Measurements from ENCODE around the gene TBC1D22A. TPM values are rescaled to one million over a fixed set of nuclear protein-coding genes. Genes with fewer than 3 reads are reported as not detected.
A peak's percentile ranks its signal among the peaks of the same experiment; 100 is the strongest.

The TBC1D22A gene
- total RNA-seq, 1 donor from 2014 or later, result 34.1 TPM

DNA sequence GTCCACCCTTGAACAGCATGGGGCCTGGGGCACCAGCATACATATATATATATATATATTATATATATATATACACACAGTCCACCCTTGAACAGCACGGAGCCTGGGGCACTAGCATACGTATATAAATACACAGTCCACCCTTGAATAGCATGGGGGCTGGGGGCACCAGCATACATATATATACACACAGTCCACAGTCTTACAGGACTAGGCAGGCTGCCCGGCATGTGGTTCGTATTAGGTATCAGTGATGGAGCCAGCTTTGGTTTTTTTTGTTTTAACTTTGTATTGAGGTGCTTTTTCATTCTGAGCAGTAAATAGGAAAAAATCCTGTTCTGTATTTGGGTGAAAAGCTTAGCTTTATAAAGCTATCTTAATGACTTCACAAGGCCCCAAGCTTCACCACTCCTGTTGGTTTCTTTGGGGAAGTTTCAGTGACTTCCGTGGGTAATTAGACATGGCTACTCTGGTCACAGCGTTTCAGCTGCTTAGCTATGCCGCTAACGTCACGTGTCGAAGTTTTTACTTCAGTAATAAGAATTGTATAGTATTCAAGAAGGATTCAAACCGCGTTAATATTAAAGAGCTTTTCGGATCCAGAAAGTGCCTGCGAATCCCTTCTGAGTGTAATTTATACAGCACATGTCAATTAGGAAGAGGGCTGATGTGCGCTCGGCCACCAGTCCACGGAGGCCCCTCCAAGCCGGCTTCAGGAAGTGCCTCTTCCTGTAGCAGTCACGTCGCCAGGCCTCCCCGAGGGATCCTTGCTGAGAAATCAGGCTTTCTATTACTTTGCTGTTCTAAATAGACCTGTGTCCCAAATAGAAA lies 179.7 kb downstream of the TBC1D22A start:
- Histone ChIP-seq H3K9me3 (no peaks in the 10 kb centered on the region), H3K4me3 (peak overlapping the region; percentile 27), H3K36me3 (no peaks in the 10 kb centered on the region), H3K4me1 (peaks cover 10% of the 10 kb centered on the region), H3K27me3 (ENCODE audit: low read depth) (no peaks in the 10 kb centered on the region), H3K27ac (peak overlapping the region; percentile 85)
- DNase-seq, result no peak
- ATAC-seq, result peak; percentile 64 to 65
- intact Hi-C loops (cut with DNase I), result no loop called here
- TF ChIP-seq, protein P1, sequence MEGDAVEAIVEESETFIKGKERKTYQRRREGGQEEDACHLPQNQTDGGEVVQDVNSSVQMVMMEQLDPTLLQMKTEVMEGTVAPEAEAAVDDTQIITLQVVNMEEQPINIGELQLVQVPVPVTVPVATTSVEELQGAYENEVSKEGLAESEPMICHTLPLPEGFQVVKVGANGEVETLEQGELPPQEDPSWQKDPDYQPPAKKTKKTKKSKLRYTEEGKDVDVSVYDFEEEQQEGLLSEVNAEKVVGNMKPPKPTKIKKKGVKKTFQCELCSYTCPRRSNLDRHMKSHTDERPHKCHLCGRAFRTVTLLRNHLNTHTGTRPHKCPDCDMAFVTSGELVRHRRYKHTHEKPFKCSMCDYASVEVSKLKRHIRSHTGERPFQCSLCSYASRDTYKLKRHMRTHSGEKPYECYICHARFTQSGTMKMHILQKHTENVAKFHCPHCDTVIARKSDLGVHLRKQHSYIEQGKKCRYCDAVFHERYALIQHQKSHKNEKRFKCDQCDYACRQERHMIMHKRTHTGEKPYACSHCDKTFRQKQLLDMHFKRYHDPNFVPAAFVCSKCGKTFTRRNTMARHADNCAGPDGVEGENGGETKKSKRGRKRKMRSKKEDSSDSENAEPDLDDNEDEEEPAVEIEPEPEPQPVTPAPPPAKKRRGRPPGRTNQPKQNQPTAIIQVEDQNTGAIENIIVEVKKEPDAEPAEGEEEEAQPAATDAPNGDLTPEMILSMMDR (IDR thresholded peaks at IDR 0.05), result no peak

DNA sequence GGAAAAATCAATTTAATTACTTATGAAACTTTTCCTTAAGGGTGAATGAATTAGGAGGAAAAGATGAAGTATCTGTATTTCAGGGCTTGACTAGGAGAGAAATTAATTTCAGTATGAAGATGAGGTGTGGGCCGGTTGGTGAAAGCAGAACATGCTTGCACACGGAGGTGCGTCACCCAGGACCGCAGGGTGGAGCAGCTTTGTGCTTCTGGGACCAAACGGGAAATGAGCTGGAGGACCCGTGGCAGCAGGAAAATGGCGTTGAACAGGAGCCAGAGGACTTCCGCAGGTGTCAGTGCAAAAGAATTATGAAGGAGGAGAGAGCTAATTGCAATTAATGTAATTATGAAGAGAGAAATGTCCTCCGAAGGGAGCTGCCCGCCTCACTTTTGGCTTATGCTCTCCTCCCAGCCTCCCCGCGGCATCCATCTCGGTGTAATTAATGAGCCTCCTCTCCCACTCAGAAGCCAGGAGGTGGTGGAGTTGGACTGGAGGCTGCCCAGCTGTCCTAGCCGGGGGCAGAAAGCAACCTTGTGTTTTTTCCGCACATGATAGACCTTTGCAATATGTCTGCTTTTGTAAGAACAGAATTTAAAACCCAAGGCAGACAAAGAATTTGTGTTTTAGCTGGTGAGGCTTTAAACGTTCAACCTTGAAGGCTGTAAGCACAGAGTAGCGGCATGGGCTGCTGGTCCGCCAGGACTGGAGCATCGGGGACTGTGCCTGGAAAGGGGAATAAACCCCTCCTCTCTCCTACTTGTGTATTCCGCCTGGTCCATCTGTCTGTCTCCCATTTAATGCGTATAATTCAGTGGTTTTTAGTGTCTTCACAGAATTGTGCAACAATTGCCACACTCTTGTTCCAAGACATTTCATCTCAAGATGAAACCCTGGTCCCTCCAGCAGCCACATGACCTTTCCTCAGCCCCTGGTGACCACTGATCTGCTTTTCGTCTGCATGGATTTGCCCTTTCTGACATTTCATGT lies 180.6 kb downstream of the TBC1D22A start:
- Histone ChIP-seq H3K27me3 (ENCODE audit: low read depth) (no peaks in the 10 kb centered on the region), H3K36me3 (no peaks in the 10 kb centered on the region), H3K9me3 (no peaks in the 10 kb centered on the region), H3K4me3 (peak overlapping the region; percentile 27), H3K27ac (peak overlapping the region; percentile 85), H3K4me1 (peaks cover 10% of the 10 kb centered on the region)
- intact Hi-C loops (cut with DNase I), result no loop called here
- DNase-seq, result peak; percentile 76
- TF ChIP-seq, protein P1 (IDR thresholded peaks at IDR 0.05), result no peak
- ATAC-seq, result peak; percentile 86 to 88

DNA sequence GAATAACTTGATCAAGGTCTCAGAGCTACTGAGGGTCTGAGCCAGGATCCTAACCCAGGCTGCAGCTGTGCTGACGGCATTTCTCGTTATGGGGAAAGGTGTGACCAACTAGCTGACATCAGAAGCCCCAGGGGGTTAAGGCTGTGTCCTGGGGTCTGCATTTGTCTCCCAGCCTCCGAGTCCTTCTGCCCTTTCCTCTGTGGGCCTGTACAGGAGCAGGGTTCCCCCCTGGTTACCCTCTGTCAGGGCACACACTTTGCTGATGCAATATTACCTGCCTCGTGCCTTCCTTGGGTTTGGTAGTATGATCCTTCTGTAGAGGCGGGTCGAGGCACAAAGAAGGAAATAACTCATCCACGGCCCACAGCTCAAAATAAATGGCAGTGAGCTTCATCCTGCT lies 183.0 kb downstream of the TBC1D22A start:
- intact Hi-C loops (cut with DNase I), result no loop called here
- no peak overlapping the region for H3K27ac ChIP-seq
- peaks cover 16% of the 10 kb centered on the region for H3K36me3 ChIP-seq
- H3K9me3 ChIP-seq, result no peaks in the 10 kb centered on the region
- ATAC-seq (no peak), DNase-seq (no peak)
- no peak overlapping the region for H3K4me3 ChIP-seq
- H3K4me1 ChIP-seq, result peaks cover 10% of the 10 kb centered on the region
- TF ChIP-seq, protein P1 (IDR thresholded peaks at IDR 0.05), result no peak
- no peaks in the 10 kb centered on the region for H3K27me3 ChIP-seq (ENCODE audit: low read depth)

DNA sequence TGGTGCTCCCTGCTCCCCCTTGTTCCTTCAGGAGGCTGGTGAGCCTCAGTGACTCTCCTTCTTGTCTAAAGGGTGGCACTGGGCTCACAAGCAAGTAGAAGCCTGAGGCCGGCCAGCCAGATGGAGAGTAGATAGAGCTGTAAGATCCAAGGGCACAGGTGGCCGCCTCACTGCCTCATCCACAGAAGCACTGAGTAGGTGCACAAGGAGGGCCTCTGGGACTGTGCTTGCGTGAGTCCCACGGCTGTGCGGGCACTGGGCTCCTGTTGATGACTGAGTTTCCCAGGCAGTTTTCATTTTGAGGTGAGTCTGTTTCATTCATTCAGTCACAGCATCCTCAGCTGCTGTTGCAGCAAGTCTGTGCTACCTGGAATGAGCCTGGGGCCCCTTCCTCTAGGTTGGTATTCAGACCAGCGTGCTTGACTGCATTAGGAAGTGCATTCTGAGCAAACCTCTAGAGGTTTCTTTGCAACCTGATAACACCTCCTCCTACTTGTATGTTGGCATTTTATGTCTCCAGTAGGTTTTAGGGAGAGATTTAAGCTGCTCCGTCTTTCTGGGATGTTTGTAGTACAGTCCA lies 184.0 kb downstream of the TBC1D22A start:
- Histone ChIP-seq H3K27me3 (ENCODE audit: low read depth) (no peaks in the 10 kb centered on the region), H3K36me3 (peaks cover 16% of the 10 kb centered on the region), H3K9me3 (no peaks in the 10 kb centered on the region), H3K4me1 (peaks cover 10% of the 10 kb centered on the region), H3K4me3 (no peak overlapping the region), H3K27ac (no peak overlapping the region)
- DNase-seq (no peak), ATAC-seq (no peak)
- intact Hi-C loops (cut with DNase I), result no loop called here
- TF ChIP-seq, protein P1 (IDR thresholded peaks at IDR 0.05), result no peak

All from lower lobe of right lung (tissue), 2 donors.